DMS79 treated with DMSO at 0.1 percent for 48 hours (cell line): ENCODE results near the gene BTBD9.
A peak's percentile ranks its signal among the peaks of the same experiment; 100 is the strongest.
"Not testable (repeated sequence)": the region's sequence is repeated elsewhere in the genome, so short reads cannot be mapped to it uniquely, and the experiment has no call there.

ENCODE experiments used
- DNase-seq: peaks from one replicate; lab custom pipeline; 2025; lab: John Stamatoyannopoulos, UW

The BTBD9 gene

GRCh38 chr6:38143191-38144150 is 496.3 kb downstream of the BTBD9 start:
- peak; percentile 70 for DNase-seq

GRCh38 chr6:38142178-38142902 is 497.4 kb downstream of the BTBD9 start:
- DNase-seq: no peak

DNA sequence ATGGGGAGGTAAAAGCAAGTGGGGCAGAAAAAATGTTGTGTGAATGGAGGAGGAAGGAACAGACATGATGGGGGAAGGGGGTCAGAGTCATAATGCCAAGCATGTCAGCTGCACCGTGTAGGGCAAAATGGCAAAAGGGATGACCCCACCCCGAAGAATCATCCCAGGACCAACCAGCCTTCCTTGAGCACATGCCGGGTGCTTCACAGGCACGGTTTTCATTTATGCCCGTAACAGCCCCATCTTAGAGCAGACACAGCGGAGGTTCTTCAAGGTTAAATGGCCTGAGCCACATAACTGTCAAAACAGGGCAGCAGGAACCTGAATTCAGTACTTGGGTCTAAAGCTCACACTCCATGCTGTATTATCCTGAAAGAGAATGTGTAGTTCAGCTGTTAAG is 498.0 kb downstream of the BTBD9 start:
- DNase-seq: no peak

DNA sequence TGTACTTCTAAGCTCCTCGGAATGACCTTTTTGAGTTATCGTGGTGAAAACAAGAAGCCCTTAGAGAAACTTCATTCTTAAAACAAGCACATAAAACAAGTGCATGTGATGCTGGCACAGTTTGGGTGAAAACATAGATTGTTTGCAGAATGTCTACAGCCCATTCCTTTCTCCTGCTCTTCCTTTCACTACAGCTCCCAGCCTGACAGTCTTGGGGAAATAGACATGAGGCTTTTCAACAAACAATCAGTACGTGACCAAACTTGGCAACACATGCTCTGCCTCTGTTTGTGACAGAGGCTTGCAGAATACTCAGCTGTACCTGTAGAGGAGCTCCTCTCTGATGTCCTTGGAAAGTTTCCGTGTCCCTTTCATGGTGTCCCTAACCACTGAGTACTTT is 498.6 kb downstream of the BTBD9 start:
- peak; percentile 29 for DNase-seq

DNA sequence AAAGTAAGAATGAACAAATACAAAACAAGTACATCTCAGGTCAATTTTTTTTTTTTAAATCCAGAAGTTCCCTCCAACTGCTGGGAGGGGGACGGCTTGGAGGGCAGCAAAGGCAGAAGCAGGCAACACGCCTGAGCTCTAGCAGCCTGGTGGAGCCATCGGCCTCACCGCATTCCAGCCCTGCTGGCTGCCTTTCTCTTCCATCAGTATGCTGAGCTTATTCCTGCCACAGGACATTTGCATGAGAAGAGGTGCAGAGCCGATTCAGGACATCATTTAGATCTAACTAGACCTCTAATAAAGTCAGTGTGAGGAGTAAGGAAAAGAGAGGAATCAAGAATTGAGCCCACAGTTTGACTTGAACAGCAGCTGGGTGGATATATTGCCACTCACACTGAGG is 501.4 kb downstream of the BTBD9 start:
- no peak for DNase-seq

- DNase-seq: no peak
These were observed 502.0 kb downstream of the BTBD9 start for GRCh38 chr6:38137608-38138265.

DNA sequence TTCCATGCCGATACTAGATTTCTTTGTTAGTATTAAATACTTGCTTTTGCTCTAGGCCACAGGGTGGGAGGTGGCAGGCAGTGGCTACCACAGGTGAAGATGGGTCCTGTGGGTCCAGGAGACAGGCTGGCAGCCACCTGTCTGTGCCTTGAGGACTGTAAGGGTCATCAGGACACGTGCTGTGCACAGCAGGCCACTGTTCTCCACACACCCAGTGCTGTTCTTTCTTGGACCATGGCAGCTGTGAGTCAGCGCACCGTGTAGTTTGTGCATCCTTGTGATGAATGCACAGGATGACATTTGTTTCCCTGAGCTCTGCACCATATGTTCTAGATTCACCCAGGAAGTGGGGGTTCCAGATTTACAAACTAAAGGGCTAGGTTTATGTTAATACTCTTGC is 503.2 kb downstream of the BTBD9 start:
- no peak for DNase-seq

DNA sequence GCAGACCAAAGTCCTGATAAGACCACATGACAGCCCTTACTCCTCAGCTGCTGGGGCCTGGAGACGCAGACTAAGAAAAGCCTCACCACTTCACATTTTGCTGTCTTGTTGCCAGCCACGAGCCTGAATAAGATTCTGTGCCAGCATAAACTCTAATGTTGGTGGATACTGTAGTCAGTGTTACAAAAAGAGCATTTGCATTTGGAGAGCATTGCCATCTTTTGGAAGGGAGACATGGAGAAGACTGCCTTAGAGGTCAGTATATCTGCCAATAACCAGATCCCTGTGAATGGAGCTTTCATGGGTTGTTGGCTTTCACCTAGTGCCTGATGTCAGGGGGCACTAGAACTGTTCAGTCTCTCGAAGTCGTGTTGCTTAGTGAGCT is 505.0 kb downstream of the BTBD9 start:
- peak; percentile 46 for DNase-seq

DNA sequence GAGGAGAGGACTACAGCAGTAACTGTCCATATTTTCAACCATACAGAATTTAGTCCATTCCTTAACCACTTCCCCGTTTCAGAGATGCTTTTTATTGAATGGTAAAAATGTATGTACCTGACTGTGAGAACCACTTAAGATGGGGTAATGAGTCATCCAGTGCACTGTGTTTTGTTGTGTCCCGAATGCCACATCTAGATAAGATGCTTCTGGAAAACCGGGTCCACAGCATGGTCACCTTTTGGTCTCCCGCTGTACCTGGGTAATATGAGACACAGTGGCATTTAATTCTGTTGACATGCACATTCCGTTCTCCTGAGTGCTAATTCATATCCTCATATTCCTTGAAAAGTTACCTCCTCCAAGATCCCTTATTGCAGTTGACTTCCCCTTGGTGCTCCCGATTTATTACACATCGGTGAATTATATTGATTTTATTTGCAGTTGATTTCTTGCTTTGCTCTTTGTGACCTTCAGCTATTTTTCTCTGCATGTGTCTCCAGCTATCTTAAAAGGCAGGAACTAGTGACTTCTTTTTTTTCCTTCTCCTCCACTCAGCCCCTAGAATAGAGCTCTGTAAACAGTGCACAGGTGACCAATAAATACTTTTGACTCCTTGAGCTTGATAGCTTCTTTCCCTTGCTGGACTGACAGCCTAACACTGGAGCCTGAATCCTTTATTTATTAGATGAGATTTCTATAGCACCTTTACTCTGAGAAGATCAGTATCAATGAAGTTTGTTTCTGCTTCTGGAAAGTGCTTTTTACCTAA is 505.6 kb downstream of the BTBD9 start:
- DNase-seq: peak; percentile 27

DNA sequence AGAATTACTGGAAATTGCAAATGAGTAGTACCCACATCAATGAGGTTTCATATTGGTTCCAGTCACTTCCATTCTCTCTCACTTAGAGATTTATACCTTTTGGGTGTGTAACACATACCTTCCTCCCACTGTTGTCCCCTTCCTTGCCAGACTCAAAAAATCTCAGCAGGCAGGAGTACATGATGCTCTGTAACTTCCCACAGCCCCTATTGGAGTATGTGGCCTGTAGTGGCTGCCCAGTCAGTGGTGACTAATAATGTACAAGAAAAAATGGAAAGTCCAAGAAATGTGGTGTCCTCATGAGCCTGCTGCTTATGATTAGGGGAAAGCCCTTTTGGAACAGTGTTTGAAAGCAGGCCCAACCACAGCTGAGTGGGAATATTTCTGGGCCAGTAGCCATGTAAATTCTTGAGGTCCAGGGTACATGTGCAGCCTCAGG is 508.2 kb downstream of the BTBD9 start:
- DNase-seq: no peak

GRCh38 chr6:38127284-38127683 is 512.4 kb downstream of the BTBD9 start:
- no peak for DNase-seq

DNA sequence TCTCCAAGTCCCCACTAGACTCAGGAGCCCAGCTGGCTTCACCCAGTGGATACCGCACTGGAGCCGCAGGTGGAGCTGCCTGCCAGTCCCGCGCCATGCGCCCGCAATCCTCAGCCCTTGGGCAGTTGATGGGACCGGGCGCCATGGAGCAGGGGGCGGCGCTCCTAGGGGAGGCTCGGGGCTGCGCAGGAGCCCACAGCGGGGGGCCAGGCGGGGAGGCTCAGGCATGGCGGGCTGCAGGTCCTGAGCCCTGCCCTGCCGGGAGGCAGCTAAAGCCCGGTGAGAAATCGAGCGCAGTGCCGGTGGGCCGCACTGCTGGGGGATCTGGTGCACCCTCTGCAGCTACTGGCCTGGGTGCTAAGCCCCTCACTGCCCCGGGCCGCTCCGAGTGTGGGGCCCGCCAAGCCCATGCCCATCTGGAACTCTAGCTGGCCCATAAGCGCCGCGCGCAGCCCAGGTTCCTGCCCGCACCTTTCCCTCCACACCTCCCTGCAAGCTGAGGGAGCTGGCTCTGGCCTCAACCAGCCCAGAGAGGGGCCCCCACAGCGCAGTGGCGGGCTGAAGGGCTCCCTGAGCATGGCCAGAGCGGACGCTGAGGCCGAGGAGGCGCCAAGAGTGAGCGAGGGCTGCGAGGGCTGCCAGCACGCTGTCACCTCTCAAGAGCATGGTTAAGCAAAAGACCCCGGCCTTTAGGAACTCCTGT is 515.4 kb downstream of the BTBD9 start:
- DNase-seq: not testable (repeated sequence)

DNA sequence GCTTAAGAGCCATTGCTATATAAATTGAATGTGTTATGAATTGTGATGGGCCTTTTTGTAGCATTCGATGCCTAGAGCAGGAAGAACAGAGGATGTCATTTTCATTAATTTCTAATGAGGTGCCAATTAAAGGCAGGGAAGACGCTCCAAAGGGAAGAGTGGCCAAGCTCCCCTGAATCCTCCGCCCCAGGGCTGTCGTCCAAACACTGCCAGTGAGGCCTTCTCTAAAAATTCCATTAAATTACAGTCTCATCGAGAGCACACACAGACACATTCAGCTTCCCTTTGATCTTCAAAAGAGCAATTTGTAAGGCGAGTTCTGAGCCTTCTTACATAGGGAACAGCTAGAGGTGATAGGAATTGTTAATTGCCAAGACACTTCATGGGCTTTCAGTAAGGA is 520.2 kb downstream of the BTBD9 start:
- no peak for DNase-seq

DNA sequence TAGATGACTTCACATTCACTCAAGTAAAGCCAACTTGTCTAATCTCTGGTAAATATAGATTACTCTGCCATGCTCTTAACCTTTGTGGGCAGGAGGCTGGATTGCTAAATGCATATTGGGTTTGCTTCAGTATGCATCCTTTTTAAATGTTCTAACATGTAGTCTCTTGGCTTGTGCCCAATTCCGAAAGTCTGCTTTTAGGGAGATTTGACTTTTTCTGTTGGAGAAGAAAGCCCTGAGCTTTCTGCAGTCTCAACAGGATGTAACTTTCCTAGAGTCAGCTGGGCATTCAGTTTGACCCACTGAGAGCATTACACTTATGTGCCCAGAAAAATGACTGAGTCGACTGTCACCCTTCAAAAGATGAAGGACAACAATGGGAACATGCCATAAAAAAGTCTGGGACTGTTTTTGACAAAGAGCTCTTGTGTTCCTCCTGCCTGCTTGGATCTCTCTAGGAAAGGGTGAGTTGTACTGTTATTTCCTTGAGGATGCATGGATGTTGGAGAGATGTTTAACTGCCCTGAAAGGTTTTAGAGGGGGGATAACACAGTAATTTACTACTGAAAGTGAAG is 520.9 kb downstream of the BTBD9 start:
- DNase-seq: no peak
